Left ventricle myocardium inferior (tissue), 1 donor: ENCODE results near the gene CTNNAL1. TPM values are rescaled to one million over a fixed set of nuclear protein-coding genes. Genes with fewer than 3 reads are reported as not detected.

ENCODE experiments used
- DNase-seq: peaks from one replicate; pipeline ENCODE4 v3.0.0-alpha.2; 2020
- H3K27ac ChIP-seq: fragments of 200-600 bp; replicated peaks from 2 replicates; pipeline ENCODE4 v1.8.0; 2021
- H3K27me3 ChIP-seq: fragments of 200-600 bp; 2 replicates; pipeline ENCODE4 v1.8.0; 2021; ENCODE audit warnings: low read depth
- H3K36me3 ChIP-seq: fragments of 200-600 bp; 2 replicates; pipeline ENCODE4 v1.8.0; 2021
- H3K4me1 ChIP-seq: fragments of 200-600 bp; 2 replicates; pipeline ENCODE4 v1.8.0; 2021
- H3K4me3 ChIP-seq: fragments of 200-600 bp; 2 replicates; pipeline ENCODE4 v1.8.0; 2021; ENCODE audit warnings: mild to moderate bottlenecking, moderate library complexity
- H3K9me3 ChIP-seq: fragments of 200-600 bp; replicated peaks from 2 replicates; pipeline ENCODE4 v1.8.0; 2021
- intact Hi-C: fragments of 100-400 bp; cut with micrococcal nuclease; formaldehyde crosslinking; loops from one replicate; pipeline ENCODE4 v1.11.0; 2022
- total RNA-seq: library from RNA; stranded (reverse); fragmentation: NEBNext Ultra II Directional; extraction: Animal tissue kit (Norgen Biotek cat#: 25700); gene quantifications from one replicate; pipeline ENCODE4 v1.2.1, GENCODE V29; 2021
- TF ChIP-seq, protein P1 (sequence below): fragments of 200-600 bp; IDR thresholded peaks from 2 replicates; pipeline ENCODE4 v1.8.0; 2021; ENCODE audit warnings: antibody characterized with exemption, mild to moderate bottlenecking, borderline replicate concordance
- donor health status: DM: no; HTN: yes; CAD: no; lungs with severe emphysema.

CTNNAL1 gene
- total RNA-seq, 1 donor from 2014 or later, result 78.2 TPM

DNA sequence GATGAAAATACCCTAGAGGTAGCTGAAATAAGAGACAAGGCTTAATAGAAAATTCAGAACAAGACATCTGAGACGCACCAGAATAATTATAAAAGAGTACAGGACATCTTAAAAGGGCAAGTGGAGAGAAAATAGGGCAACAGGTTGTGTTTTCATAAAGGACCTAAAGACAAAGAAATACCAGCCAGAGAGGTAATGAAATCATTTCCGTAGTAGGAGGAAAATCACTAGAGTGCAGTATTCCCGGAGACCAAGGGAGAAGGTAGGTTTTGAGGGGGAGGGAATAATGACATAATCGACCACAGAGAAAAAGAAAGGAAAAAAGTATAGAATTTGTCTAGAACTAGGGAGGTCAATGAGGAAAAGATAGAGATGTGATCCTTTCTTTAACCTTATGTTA is 26.2 kb upstream of the CTNNAL1 start:
- TF ChIP-seq, protein P1, sequence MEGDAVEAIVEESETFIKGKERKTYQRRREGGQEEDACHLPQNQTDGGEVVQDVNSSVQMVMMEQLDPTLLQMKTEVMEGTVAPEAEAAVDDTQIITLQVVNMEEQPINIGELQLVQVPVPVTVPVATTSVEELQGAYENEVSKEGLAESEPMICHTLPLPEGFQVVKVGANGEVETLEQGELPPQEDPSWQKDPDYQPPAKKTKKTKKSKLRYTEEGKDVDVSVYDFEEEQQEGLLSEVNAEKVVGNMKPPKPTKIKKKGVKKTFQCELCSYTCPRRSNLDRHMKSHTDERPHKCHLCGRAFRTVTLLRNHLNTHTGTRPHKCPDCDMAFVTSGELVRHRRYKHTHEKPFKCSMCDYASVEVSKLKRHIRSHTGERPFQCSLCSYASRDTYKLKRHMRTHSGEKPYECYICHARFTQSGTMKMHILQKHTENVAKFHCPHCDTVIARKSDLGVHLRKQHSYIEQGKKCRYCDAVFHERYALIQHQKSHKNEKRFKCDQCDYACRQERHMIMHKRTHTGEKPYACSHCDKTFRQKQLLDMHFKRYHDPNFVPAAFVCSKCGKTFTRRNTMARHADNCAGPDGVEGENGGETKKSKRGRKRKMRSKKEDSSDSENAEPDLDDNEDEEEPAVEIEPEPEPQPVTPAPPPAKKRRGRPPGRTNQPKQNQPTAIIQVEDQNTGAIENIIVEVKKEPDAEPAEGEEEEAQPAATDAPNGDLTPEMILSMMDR, result no peak
- intact Hi-C loops, result no loop called here
- no peak overlapping the region for H3K27ac ChIP-seq

GRCh38 chr9:109037946-109038715 is 24.8 kb upstream of the CTNNAL1 start:
- intact Hi-C loops, result no loop called here
- peaks cover 52% of the 10 kb centered on the region for H3K36me3 ChIP-seq
- no peak overlapping the region for H3K4me3 ChIP-seq
- TF ChIP-seq, protein P1, result no peak
- DNase-seq, result no peak
- H3K4me1 ChIP-seq, result peaks cover 23% of the 10 kb centered on the region
- H3K27ac ChIP-seq, result peak overlapping the region; percentile 77
- H3K27me3 ChIP-seq, result no peaks in the 10 kb centered on the region
- H3K9me3 ChIP-seq, result peaks cover 9% of the 10 kb centered on the region

More for the DNA sequence above, 26.2 kb upstream of the CTNNAL1 start:
- Histone ChIP-seq H3K27me3 (no peaks in the 10 kb centered on the region), H3K4me1 (peaks cover 23% of the 10 kb centered on the region), H3K4me3 (no peak overlapping the region), H3K9me3 (peaks cover 9% of the 10 kb centered on the region), H3K36me3 (peaks cover 53% of the 10 kb centered on the region)
- DNase-seq, result no peak

DNA sequence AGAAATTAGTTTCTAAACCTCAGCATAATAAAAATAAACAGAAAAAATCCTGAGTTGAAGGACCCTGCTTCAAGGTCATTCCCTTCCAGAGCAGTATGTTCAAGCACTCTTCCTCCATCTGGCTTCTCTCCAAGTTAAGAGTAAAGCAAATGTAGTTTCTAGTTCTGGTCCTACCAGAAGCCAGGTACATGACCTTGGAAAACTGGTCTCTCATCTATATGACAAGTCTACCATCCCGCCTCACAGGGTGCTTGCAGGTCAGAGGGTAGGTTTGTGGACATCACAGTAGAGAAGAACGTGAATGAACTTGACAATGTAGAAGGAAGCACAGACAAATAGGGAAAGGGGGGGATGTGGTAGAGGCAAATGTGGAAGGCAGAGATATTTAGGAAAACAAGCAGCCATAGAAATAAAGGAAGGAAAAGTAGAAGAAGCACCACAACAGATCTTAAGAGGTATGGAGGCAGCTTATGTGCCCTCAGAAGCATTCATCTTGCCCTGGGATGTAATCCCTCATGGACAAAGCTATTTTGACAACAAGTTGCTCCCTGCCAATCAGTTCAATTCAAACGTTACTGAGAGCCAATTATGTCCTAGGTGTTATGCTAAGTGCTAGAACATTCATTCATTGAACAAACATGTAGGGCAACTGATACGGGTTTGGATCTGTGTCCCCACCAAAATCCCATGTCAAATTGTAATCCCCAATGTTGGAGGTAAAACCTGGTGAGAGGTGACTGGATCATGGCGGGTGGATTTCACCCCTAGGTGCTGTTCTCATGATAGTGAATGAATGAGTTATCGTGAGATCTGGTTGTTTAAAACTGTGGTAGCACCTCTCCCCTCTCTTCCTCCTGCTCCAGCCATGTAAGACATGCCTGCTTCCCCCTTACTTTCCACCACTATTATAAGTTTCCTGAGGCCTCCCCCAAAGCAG is 23.7 kb upstream of the CTNNAL1 start:
- peaks cover 52% of the 10 kb centered on the region for H3K36me3 ChIP-seq
- peak overlapping the region; percentile 77 for H3K27ac ChIP-seq
- peaks cover under 1% of the 10 kb centered on the region for H3K9me3 ChIP-seq
- intact Hi-C loops, result no loop called here
- no peak for DNase-seq
- H3K27me3 ChIP-seq, result no peaks in the 10 kb centered on the region
- no peak overlapping the region for H3K4me3 ChIP-seq
- TF ChIP-seq, protein P1, result no peak
- peaks cover 23% of the 10 kb centered on the region for H3K4me1 ChIP-seq

GRCh38 chr9:109035684-109036423 is 22.6 kb upstream of the CTNNAL1 start:
- Histone ChIP-seq H3K27ac (peak overlapping the region; percentile 77), H3K27me3 (no peaks in the 10 kb centered on the region), H3K4me3 (no peak overlapping the region), H3K4me1 (peaks cover 23% of the 10 kb centered on the region), H3K9me3 (no peaks in the 10 kb centered on the region), H3K36me3 (peaks cover 51% of the 10 kb centered on the region)
- no peak for DNase-seq
- TF ChIP-seq, protein P1, result no peak
- intact Hi-C loops, result no loop called here
